Stimulated activated CD8-positive, alpha-beta memory T cell treated with anti-CD3 and anti-CD28 coated beads, Interleukin-4, amount 100 ng/mL, for 48 hours (primary cell): ENCODE data around the gene IFT25.

Experiments
- DNase-seq: peaks from one replicate; pipeline ENCODE4 v3.0.0-alpha.2; 2020

IFT25 gene

DNA sequence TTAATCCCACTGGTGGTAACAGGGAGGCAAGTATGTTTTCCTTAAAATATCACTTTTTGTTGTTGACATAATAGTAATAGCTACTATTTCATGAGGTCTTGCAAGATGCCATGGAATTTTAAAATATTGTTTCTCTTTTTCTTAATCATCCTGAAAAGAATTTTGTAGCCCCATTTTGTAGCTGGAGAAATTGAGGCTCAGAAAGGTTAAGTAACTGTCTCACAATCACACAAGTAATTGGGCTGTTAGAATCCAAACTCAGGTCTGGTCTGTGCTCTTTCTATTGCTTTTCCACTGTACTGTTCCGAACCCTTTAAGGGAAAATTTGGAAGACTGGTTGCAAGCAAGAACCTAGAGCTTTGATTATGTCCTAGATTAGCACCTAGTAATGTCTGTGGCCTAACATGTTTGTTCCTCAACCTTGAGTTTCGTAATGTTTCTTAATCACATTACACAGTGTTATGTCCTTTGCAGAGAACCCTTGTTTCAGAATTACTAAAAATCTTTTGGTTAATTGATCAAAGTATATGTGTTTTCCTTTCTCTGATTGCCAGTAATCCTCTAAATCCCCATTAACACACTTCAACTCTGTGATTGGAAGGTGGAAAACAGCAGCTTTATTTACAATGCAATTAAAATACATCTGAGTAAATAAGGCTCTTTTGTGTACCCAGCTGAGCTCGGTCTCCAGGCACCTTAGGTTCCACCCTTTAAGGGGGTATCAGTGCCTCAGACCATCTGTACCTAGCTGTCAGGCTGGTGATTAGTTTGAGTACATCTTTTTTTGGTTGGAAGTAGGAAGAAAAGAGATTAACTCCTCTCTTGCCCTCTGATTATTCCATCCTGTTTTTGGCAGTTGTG, 11.0 kb upstream of the IFT25 start:
- no peak for DNase-seq

DNA sequence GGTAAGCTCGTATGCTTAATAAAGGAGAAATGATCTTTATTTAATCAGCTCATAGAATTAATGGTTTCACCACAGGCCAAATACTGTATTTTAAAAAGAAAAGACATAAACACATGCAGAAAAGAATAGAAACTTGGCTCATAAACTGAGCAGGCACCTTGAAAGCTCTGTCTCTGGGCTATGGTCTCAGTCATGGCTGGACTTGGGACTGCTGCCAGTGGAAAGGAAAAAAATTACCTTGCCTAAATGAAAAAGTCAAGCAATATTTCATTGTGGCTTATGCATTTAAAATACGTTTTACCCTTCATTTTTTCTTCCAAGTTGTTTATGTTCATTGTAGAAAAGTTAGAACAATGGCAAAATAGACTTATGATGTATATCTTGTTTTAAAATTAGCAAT, 8.6 kb upstream of the IFT25 start:
- DNase-seq = no peak

GRCh38 chr1:53951697-53952096, 6.2 kb upstream of the IFT25 start:
- DNase-seq = no peak

DNA sequence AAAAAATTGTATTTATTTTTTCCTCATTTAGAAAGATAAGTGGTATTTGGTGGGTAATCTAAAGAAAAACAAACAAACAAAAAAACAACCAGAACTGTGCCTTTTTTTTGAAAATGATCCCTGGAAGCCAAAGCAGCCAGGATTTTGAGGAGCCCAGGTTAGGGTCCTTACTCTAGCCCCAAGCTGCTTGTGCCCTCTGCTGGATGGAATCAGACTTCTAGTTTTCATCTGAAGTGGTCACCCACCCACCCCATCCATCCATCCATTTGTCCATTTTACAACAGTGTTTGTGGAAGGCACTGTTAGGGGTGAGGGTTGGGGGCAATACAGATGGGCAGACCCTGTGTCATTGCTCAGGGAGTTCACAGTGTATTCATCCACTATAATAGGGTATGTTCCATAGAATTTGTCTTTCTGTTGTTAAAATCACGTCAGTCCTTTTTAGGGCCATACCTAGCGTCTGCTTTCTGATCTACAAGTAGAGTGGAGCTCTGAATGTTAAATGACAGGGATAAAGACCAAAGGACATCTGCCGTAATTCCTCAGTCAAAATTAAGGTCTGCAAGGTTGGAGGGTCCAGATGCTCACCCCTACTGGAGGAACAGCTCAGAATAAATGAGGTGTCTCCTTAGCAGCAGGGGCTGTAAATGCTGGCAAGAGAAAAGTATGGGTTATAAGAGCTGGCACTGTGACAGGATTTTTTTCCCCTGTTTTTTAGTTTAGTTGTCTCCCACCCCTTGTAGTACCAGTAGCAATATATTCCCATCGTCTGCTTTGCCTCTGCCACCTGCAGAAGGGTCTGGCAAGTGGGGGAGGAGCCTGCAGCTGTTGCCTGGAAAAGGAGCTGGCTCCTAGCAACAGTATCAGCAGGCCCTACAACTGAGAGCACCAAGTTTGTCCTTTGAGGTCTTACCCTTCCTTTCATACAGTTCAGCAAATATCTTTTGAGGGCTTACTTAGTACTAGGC, 3.8 kb upstream of the IFT25 start:
- peak; percentile 37 for DNase-seq

GRCh38 chr1:53948291-53948690, 2.8 kb upstream of the IFT25 start:
- no peak for DNase-seq

GRCh38 chr1:53947172-53947907, 1.8 kb upstream of the IFT25 start:
- DNase-seq = no peak

DNA sequence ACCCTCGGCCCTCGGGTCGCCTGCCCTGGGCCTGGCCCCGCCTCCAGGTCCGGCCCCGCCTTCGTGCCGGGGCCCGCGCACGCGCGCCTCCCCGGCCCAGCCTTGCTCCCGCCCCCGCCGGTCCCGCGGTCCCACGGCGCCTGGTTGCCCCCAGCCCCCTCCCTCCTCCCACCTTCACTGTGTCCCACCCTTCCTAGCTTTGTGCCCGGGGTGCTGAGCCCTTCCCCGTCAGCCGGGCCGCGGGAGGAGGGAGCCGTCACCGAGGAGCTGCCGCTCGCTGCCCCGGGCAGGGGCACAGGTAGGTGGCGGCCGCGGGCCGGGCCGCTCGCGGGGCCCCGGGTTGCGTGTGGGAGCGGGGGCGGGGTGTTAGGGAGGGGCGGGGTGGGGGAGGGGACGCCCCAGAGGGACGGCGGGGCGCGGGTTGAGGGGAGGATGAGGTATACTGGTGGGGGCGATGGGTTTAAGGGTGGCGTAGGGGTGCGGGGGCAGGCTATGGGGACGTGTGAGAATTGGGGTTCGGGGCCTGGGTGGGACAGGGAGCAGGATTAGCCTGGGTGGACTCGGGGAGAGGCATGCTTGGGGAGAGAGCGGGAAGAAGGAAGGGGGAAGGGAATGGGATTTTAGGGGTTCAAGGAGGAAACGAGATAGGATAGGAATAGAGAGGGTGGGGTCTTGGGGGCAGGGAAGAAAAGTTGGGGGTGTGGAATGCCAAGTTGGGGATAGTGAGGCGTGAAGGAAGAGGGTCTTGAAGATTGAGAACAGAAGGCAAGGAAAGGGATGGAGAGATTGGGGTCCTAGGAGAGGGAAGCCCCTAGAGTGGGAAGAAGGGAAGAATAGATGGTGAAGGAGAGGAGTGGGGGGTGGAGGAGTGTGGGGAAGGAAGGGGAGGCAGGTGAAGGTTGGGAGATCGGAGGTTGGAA, 1.0 kb upstream of the IFT25 start, which contains the start of gene LRRC42:
Gene LRRC42 (plus strand): TSS at position 99 of the 920 bp plus-strand sequence. CDS start 5,650 bp downstream, outside the sequence.
- DNase-seq = no peak

GRCh38 chr1:53945183-53945432, 391 bp downstream of the IFT25 start:
- no peak for DNase-seq

DNA sequence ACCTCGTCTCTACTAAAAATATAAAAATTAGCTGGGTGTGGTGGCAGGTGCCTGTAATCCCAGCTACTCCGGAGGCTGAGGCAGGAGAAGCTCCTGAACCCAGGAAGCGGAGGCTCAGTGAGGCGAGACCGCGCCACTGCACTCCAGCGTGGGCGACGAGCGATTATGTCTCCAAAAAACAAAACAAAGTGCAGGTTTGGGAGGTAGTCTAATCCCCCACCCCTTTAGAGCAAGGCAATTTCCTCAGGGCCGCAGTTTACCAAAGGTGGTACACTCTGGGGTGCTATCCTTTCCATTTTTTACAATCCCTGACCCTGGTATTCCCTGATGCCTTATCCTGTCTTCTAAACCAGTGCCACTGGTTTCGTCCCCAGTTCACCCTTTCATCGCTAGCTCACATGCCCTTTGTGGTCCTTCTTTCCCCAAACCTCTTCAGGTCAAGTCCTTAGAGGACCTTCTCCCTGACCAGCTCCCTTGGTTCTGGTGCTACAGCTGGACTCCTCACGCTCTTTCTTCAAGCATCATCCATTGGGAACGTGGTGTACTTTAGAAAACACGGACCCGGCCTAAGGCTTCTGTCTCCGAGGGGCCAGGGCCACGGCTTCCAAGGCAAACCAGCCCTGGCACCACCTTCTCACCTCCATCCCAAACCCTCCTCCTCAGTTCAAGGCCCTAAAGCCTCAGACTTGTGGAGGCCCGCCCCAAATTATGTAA, 873 bp downstream of the IFT25 start:
- DNase-seq = no peak

DNA sequence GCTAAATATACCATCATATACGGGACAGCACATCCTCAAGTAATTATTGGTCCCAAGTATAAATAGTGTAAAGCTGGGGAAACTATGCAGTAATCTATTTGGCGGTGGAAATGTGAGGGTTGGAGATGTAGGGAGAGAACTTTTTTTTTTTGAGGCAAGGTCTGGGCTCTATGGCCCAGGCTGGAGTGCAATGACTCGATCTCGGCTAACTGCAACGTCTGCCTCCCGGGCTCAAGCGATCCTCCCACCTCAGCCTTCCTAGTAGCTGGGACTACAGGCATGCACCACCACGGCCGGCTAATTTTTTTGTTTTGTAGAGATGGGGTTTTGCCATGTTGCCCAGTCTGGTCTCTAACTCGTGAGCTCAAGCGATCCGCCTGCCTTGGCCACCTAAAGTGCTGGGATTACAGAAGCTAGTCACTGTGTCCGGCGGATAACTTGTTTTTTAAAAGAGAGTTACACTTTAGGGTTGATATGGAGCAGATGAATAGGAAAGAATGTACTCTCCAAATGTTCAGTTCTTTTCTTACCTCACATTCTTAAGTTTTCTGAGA, 1.9 kb downstream of the IFT25 start:
- DNase-seq = no peak

GRCh38 chr1:53943090-53943489, 2.4 kb downstream of the IFT25 start:
- no peak for DNase-seq

GRCh38 chr1:53942127-53942957, 3.2 kb downstream of the IFT25 start:
- no peak for DNase-seq

DNA sequence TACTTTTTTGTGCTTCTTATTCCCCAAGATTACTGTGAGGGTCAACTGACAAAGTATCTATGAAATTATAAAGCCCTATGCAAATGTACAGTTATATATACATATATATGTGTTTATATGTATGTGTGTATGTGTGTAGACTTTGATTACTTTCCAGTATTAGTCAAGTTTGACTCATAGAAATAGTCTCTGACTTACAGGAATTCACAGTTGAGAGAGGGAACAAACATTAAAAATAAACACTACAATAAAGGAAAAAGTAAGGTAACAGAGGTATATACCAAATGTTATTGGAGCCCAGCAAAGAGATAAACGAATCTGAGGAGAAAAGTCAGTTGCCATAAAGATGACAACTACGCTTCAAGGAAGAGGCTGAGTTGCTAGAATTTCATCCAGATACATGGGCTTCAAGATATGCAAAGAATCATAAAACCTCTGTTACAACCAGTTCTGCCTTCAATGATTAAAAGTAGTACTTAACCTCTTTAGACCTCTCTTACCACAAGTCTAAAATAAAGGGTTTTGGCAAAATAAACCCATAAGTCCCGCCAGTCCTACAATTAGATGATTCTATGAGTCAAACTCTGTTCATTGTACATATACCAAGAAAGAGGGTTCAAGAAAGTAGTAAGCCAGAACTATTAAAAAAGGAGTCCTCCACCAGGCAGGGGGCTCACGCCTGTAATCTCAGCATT, 7.2 kb downstream of the IFT25 start:
- DNase-seq = no peak

DNA sequence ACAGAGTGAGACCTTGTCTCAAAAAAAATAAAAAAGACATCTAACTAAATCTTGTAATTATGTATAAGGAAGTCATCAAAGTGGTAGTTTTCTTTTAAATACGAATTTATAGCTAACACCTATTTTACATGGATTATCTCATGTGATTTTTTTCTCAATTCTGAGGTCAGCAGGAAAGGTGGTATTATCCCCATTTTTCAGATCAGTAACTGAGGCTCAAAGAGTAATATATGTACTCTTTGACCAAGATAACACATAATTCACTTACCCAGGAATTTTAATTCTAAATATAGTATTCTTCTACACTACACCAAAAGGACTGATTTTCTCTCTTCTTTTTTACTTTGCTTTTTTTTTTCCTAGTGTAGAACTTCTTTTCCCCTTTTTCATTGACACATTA, 9.1 kb downstream of the IFT25 start:
- DNase-seq = no peak

GRCh38 chr1:53934170-53934765, 11.2 kb downstream of the IFT25 start:
- DNase-seq = no peak

- DNase-seq = no peak
These were observed 14.0 kb downstream of the IFT25 start for GRCh38 chr1:53931523-53931922.

GRCh38 chr1:53930932-53931331, 14.6 kb downstream of the IFT25 start:
- no peak for DNase-seq

- DNase-seq = no peak
These were observed 16.1 kb downstream of the IFT25 start for GRCh38 chr1:53929246-53929960.
